Measurements from ENCODE around the gene ITGAD.

GRCh38 chr16:31403590-31404352 lies 10.6 kb downstream of the ITGAD start:
- TF ChIP-seq CTCF (IDR thresholded peaks at IDR 0.05) (no peak), POLR2A (IDR thresholded peaks at IDR 0.05) (no peak)

All from heart left ventricle (tissue), 13 donors.